OCI-LY3 (cell line): ENCODE data around the gene RBMS3.

Experiments
- H2AFZ ChIP-seq: fragments of 200-600, 300-600 bp; shearing (Covaris generic); 2 replicates; pipeline ENCODE4 v1.6.0; 2014; ENCODE audit warnings: antibody characterized with exemption, low read depth, low read length
- H3K27ac ChIP-seq: fragments of 200-600, 300-600 bp; sonication (generic); 2 replicates; pipeline ENCODE4 v1.5.1; 2014; ENCODE audit warnings: mild to moderate bottlenecking, low read length, moderate library complexity, mixed read lengths
- H3K27me3 ChIP-seq: fragments of 200-600, 300-600 bp; sonication (generic); 2 replicates; pipeline ENCODE4 v1.6.1; 2014; ENCODE audit warnings: low read depth, low read length, mixed read lengths
- H3K36me3 ChIP-seq: fragments of 200-600, 300-600 bp; sonication (generic); replicated peaks from 2 replicates; pipeline ENCODE3; 2014; ENCODE audit warnings: low read depth, low read length, mixed read lengths
- H3K4me1 ChIP-seq: fragments of 300-600, 200-600 bp; sonication (generic); 2 replicates; pipeline ENCODE4 v1.6.1; 2014; ENCODE audit warnings: low read length, mixed read lengths
- H3K4me2 ChIP-seq: fragments of 200-600, 300-600 bp; sonication (generic); 2 replicates; pipeline ENCODE4 v1.6.1; 2014; ENCODE audit warnings: low read length, mixed read lengths
- H3K4me3 ChIP-seq: fragments of 300-600, 200-600 bp; sonication (generic); 2 replicates; pipeline ENCODE4 v1.5.1; 2014; ENCODE audit warnings: antibody characterized with exemption, mild to moderate bottlenecking, low read length, moderate library complexity
- H3K79me2 ChIP-seq: fragments of 300-600, 200-600 bp; shearing (Covaris generic); 2 replicates; pipeline ENCODE4 v1.6.1; 2014; ENCODE audit warnings: mild to moderate bottlenecking, low read length, mixed read lengths
- H3K9ac ChIP-seq: fragments of 300-600, 200-600 bp; shearing (Covaris generic); 2 replicates; pipeline ENCODE4 v1.6.0; 2014; ENCODE audit warnings: mild to moderate bottlenecking, low read length, moderate library complexity
- H3K9me3 ChIP-seq: fragments of 200-600, 300-600 bp; shearing (Covaris generic); 2 replicates; pipeline ENCODE4 v1.6.1; 2014; ENCODE audit warnings: low read length, mixed read lengths; ENCODE audit not compliant: insufficient read depth
- H4K20me1 ChIP-seq: fragments of 200-600, 300-600 bp; sonication (generic); 2 replicates; pipeline ENCODE4 v1.6.1; 2016; ENCODE audit warnings: low read length, mixed read lengths; ENCODE audit not compliant: insufficient read depth
- EZH2phosphoT487 ChIP-seq: fragments of 200-600 bp; shearing (Covaris generic); IDR thresholded peaks from 2 replicates; pipeline ENCODE4 v1.6.1; 2018; ENCODE audit warnings: antibody characterized with exemption, mixed run types, low read depth
- TF ChIP-seq, protein P1 (sequence below): fragments of 200-600, 300-600 bp; sonication (generic); IDR thresholded peaks from 2 replicates; pipeline ENCODE4 v1.5.1; 2014; ENCODE audit warnings: antibody characterized with exemption, low read length, low read depth

RBMS3 gene

DNA sequence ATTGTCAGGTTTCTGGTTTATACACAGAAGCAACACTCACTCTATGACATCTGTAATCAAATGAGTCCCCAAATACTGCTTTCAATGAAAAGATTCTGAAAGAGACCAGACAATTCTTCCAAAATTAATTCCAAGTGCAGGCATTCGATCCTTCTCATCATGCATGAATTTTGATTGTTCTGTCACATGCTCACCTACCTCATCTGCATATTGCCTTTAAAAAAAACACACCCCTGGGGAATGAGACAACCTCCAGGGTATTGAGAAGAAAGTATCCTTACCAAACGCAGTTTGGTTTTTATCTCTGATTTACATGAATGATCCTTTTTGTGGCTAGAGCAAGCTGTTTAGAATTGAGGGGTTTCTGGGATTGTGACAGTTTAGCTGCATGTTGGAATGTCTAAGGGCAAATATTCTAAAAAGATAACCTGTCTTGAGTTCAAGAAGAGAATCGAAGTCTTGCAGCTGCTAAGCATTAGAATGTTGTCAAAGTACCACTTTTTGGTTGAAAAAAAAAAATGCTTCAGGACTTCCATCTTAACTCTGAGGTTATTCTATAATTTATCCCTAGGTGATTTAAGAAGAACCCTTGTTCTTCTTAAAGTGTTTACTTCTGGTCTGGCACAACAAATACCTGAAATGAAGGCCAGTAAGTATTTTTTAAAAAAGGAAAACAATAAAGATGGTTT, 653.1 kb downstream of the RBMS3 start:
- no peak overlapping the region for H3K4me2 ChIP-seq
- no peak overlapping the region for H3K27ac ChIP-seq
- no peak overlapping the region for H3K9ac ChIP-seq
- no peak overlapping the region for H2AFZ ChIP-seq
- H3K36me3 ChIP-seq = no peaks in the 10 kb centered on the region
- H4K20me1 ChIP-seq = no peaks in the 10 kb centered on the region
- no peak overlapping the region for H3K4me3 ChIP-seq
- H3K4me1 ChIP-seq = peaks cover 13% of the 10 kb centered on the region
- no peak for TF ChIP-seq EZH2phosphoT487
- TF ChIP-seq, protein P1, sequence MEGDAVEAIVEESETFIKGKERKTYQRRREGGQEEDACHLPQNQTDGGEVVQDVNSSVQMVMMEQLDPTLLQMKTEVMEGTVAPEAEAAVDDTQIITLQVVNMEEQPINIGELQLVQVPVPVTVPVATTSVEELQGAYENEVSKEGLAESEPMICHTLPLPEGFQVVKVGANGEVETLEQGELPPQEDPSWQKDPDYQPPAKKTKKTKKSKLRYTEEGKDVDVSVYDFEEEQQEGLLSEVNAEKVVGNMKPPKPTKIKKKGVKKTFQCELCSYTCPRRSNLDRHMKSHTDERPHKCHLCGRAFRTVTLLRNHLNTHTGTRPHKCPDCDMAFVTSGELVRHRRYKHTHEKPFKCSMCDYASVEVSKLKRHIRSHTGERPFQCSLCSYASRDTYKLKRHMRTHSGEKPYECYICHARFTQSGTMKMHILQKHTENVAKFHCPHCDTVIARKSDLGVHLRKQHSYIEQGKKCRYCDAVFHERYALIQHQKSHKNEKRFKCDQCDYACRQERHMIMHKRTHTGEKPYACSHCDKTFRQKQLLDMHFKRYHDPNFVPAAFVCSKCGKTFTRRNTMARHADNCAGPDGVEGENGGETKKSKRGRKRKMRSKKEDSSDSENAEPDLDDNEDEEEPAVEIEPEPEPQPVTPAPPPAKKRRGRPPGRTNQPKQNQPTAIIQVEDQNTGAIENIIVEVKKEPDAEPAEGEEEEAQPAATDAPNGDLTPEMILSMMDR = no peak
- H3K79me2 ChIP-seq = no peaks in the 10 kb centered on the region
- H3K27me3 ChIP-seq = no peaks in the 10 kb centered on the region
- no peaks in the 10 kb centered on the region for H3K9me3 ChIP-seq

DNA sequence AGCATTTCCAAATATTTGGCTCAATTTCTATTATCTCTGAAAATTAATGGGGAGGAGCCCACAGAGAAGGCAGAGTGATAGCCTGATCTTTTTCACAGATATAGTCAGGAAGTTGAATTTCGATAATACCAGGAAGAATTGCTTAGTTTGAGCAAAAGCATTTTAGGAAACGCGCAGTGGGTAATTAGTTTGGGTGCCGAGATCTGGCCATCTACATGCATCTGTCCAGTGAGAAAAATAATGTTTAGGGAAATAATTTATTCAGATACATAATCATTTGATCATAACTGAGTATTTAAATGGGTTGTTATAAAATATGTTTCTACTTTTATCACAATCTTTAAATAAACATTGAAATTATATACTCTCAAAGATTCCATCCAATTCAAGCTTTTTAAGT, 653.9 kb downstream of the RBMS3 start:
- H3K4me1 ChIP-seq = peaks cover 13% of the 10 kb centered on the region
- H3K4me2 ChIP-seq = no peak overlapping the region
- no peaks in the 10 kb centered on the region for H4K20me1 ChIP-seq
- H3K9me3 ChIP-seq = no peaks in the 10 kb centered on the region
- no peaks in the 10 kb centered on the region for H3K27me3 ChIP-seq
- no peak overlapping the region for H3K9ac ChIP-seq
- no peak overlapping the region for H2AFZ ChIP-seq
- no peak overlapping the region for H3K27ac ChIP-seq
- H3K79me2 ChIP-seq = no peaks in the 10 kb centered on the region
- H3K4me3 ChIP-seq = no peak overlapping the region
- no peak for TF ChIP-seq EZH2phosphoT487
- TF ChIP-seq, protein P1 = no peak
- H3K36me3 ChIP-seq = no peaks in the 10 kb centered on the region

DNA sequence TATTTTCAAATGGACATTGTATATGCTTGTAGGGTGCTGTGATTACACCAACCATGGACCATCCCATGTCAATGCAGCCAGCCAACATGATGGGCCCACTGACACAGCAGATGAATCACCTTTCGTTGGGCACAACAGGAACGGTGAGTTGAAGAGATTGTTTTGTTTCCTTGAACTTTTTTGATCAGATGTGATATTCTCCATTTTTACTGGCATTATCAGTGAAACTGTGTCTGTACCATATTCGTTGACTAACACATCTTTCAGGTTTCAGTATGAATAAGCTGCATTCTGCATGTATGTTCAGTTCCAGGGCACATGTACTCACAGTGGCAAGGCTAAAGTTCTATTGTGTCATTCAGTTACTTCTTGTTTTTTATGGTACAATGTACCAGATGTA, 655.2 kb downstream of the RBMS3 start:
- Histone ChIP-seq H3K9ac (no peak overlapping the region), H3K4me1 (peaks cover 13% of the 10 kb centered on the region), H4K20me1 (no peaks in the 10 kb centered on the region), H3K27me3 (no peaks in the 10 kb centered on the region), H3K36me3 (no peaks in the 10 kb centered on the region), H3K4me2 (peak overlapping the region; percentile 19; the same call in 1 of the 2 replicates), H3K4me3 (no peak overlapping the region), H3K79me2 (no peaks in the 10 kb centered on the region), H2AFZ (no peak overlapping the region; the same call in 1 of the 2 replicates), H3K27ac (no peak overlapping the region), H3K9me3 (no peaks in the 10 kb centered on the region)
- TF ChIP-seq, protein P1 = no peak
- no peak for TF ChIP-seq EZH2phosphoT487

DNA sequence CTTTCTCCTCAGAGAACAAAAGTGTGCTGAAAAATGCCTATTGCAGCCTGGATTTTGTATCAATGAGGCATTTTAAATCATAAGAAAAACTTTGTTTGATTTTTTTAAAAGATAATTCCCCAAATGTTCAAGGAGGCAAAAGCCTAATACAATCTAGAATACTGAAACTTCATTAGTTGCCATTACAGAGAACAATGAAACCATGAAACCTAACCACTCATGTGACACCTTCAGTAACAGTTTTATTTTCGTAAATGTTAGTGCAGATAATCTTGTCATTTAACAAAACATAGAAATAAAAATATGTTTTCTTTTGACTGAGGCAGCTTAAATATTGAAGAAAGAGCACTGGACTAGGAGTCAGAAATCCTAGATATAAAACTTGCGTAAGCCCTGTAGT, 655.9 kb downstream of the RBMS3 start:
- Histone ChIP-seq H4K20me1 (no peaks in the 10 kb centered on the region), H2AFZ (no peak overlapping the region), H3K4me1 (peaks cover 13% of the 10 kb centered on the region), H3K4me3 (no peak overlapping the region), H3K4me2 (no peak overlapping the region), H3K36me3 (no peaks in the 10 kb centered on the region), H3K9ac (no peak overlapping the region), H3K9me3 (no peaks in the 10 kb centered on the region), H3K27me3 (no peaks in the 10 kb centered on the region), H3K79me2 (no peaks in the 10 kb centered on the region), H3K27ac (no peak overlapping the region)
- TF ChIP-seq, protein P1 = no peak
- no peak for TF ChIP-seq EZH2phosphoT487
